ENCODE data around the gene PC.

PC gene

GRCh38 chr11:66858186-66858938, 99.8 kb downstream of the PC start:
- no peak for DNase-seq (ENCODE audit: low read depth)
- no peak for TF ChIP-seq CTCF (conservative IDR thresholded peaks at IDR 0.05; ENCODE audit: control insufficient read depth, insufficient read depth, low read depth, low read length)
- H3K4me3 ChIP-seq (ENCODE audit: control insufficient read depth, low read depth, low read length) = no peak overlapping the region

GRCh38 chr11:66857927-66858185, 100.3 kb downstream of the PC start:
- DNase-seq (ENCODE audit: low read depth) = no peak
- H3K4me3 ChIP-seq (ENCODE audit: control insufficient read depth, low read depth, low read length) = peak overlapping the region; percentile 58
- TF ChIP-seq CTCF (conservative IDR thresholded peaks at IDR 0.05; ENCODE audit: control insufficient read depth, insufficient read depth, low read depth, low read length) = no peak

- TF ChIP-seq CTCF (conservative IDR thresholded peaks at IDR 0.05; ENCODE audit: control insufficient read depth, insufficient read depth, low read depth, low read length) = no peak
- H3K4me3 ChIP-seq (ENCODE audit: control insufficient read depth, low read depth, low read length) = peak overlapping the region; percentile 58
- no peak for DNase-seq (ENCODE audit: low read depth)
Measured at GRCh38 chr11:66857234-66857926, 100.8 kb downstream of the PC start.

GRCh38 chr11:66856496-66857233, 101.5 kb downstream of the PC start, which contains the start of gene LRFN4:
Gene LRFN4, plus strand, starts transcription at chr11:66857064. Its CDS starts 681 bp downstream, at chr11:66857745.
- no peak for DNase-seq (ENCODE audit: low read depth)
- H3K4me3 ChIP-seq (ENCODE audit: control insufficient read depth, low read depth, low read length) = peak within 1 kb of the TSS; percentile 68
- no peak for TF ChIP-seq CTCF (conservative IDR thresholded peaks at IDR 0.05; ENCODE audit: control insufficient read depth, insufficient read depth, low read depth, low read length)

- peak overlapping the region; percentile 68 for H3K4me3 ChIP-seq (ENCODE audit: control insufficient read depth, low read depth, low read length)
- no peak for TF ChIP-seq CTCF (conservative IDR thresholded peaks at IDR 0.05; ENCODE audit: control insufficient read depth, insufficient read depth, low read depth, low read length)
- peak; percentile 86 for DNase-seq (ENCODE audit: low read depth)
Measured at GRCh38 chr11:66855574-66856495, 102.3 kb downstream of the PC start.

GRCh38 chr11:66854729-66855211, 103.4 kb downstream of the PC start:
- no peak overlapping the region for H3K4me3 ChIP-seq (ENCODE audit: control insufficient read depth, low read depth, low read length)
- DNase-seq (ENCODE audit: low read depth) = no peak
- TF ChIP-seq CTCF (conservative IDR thresholded peaks at IDR 0.05; ENCODE audit: control insufficient read depth, insufficient read depth, low read depth, low read length) = no peak
